ENCODE measurements around the gene FNDC1.
"Not testable (repeated sequence)": the region's sequence is repeated elsewhere in the genome, so short reads cannot be mapped to it uniquely, and the experiment has no call there.

Gene FNDC1

GRCh38 chr6:159261995-159262394, 92.8 kb downstream of the FNDC1 start:
- DNase-seq = no peak

- no peak for DNase-seq
Observed at GRCh38 chr6:159262586-159262985, 93.4 kb downstream of the FNDC1 start.

- peak; percentile 38 for DNase-seq
Observed at GRCh38 chr6:159267165-159267564, 98.0 kb downstream of the FNDC1 start.

- DNase-seq = no peak
Observed at GRCh38 chr6:159268511-159268910, 99.3 kb downstream of the FNDC1 start.

- DNase-seq = no peak
Observed at GRCh38 chr6:159271257-159271656, 102.1 kb downstream of the FNDC1 start.

- no peak for DNase-seq
Observed at GRCh38 chr6:159278626-159279025, 109.4 kb downstream of the FNDC1 start.

GRCh38 chr6:159279790-159280277, 110.6 kb downstream of the FNDC1 start:
- DNase-seq = peak; percentile 4

GRCh38 chr6:159282421-159282820, 113.2 kb downstream of the FNDC1 start:
- DNase-seq = no peak

GRCh38 chr6:159284661-159285060, 115.5 kb downstream of the FNDC1 start:
- not testable (repeated sequence) for DNase-seq

- DNase-seq = no peak
Observed at GRCh38 chr6:159298840-159299239, 129.6 kb downstream of the FNDC1 start.

- no peak for DNase-seq
Observed at GRCh38 chr6:159299566-159299965, 130.4 kb downstream of the FNDC1 start.

GRCh38 chr6:159301277-159301676, 132.1 kb downstream of the FNDC1 start:
- peak; percentile 6 for DNase-seq

GRCh38 chr6:159301810-159302593, 132.8 kb downstream of the FNDC1 start:
- no peak for DNase-seq

GRCh38 chr6:159302594-159302992, 133.4 kb downstream of the FNDC1 start:
- no peak for DNase-seq

GRCh38 chr6:159303159-159303558, 134.0 kb downstream of the FNDC1 start:
- no peak for DNase-seq

- no peak for DNase-seq
Observed at GRCh38 chr6:159303784-159304183, 134.6 kb downstream of the FNDC1 start.

GRCh38 chr6:159304641-159305040, 135.4 kb downstream of the FNDC1 start:
- DNase-seq = no peak

- DNase-seq = no peak
Observed at GRCh38 chr6:159305159-159305558, 136.0 kb downstream of the FNDC1 start.

- peak; percentile 3 for DNase-seq
Observed at GRCh38 chr6:159305804-159306537, 136.8 kb downstream of the FNDC1 start.

- DNase-seq = no peak
Observed at GRCh38 chr6:159307246-159307790, 138.1 kb downstream of the FNDC1 start.

GRCh38 chr6:159308198-159308597, 139.0 kb downstream of the FNDC1 start:
- DNase-seq = no peak

- DNase-seq = no peak
Observed at GRCh38 chr6:159309723-159310122, 140.5 kb downstream of the FNDC1 start.

- no peak for DNase-seq
Observed at GRCh38 chr6:159311618-159312017, 142.4 kb downstream of the FNDC1 start.

- DNase-seq = no peak
Observed at GRCh38 chr6:159312206-159312605, 143.0 kb downstream of the FNDC1 start.
